ENCODE data around the gene PROX1. TPM values are rescaled to one million over a fixed set of nuclear protein-coding genes. Genes with fewer than 3 reads are reported as not detected.

PROX1 gene
- total and polyA plus RNA-seq, 2 of the 8 experiments (the other 6 are each of a cell fraction or from before 2014, with no cell fraction given): 0.30 to 2.0 TPM

- TF ChIP-seq, protein P1, sequence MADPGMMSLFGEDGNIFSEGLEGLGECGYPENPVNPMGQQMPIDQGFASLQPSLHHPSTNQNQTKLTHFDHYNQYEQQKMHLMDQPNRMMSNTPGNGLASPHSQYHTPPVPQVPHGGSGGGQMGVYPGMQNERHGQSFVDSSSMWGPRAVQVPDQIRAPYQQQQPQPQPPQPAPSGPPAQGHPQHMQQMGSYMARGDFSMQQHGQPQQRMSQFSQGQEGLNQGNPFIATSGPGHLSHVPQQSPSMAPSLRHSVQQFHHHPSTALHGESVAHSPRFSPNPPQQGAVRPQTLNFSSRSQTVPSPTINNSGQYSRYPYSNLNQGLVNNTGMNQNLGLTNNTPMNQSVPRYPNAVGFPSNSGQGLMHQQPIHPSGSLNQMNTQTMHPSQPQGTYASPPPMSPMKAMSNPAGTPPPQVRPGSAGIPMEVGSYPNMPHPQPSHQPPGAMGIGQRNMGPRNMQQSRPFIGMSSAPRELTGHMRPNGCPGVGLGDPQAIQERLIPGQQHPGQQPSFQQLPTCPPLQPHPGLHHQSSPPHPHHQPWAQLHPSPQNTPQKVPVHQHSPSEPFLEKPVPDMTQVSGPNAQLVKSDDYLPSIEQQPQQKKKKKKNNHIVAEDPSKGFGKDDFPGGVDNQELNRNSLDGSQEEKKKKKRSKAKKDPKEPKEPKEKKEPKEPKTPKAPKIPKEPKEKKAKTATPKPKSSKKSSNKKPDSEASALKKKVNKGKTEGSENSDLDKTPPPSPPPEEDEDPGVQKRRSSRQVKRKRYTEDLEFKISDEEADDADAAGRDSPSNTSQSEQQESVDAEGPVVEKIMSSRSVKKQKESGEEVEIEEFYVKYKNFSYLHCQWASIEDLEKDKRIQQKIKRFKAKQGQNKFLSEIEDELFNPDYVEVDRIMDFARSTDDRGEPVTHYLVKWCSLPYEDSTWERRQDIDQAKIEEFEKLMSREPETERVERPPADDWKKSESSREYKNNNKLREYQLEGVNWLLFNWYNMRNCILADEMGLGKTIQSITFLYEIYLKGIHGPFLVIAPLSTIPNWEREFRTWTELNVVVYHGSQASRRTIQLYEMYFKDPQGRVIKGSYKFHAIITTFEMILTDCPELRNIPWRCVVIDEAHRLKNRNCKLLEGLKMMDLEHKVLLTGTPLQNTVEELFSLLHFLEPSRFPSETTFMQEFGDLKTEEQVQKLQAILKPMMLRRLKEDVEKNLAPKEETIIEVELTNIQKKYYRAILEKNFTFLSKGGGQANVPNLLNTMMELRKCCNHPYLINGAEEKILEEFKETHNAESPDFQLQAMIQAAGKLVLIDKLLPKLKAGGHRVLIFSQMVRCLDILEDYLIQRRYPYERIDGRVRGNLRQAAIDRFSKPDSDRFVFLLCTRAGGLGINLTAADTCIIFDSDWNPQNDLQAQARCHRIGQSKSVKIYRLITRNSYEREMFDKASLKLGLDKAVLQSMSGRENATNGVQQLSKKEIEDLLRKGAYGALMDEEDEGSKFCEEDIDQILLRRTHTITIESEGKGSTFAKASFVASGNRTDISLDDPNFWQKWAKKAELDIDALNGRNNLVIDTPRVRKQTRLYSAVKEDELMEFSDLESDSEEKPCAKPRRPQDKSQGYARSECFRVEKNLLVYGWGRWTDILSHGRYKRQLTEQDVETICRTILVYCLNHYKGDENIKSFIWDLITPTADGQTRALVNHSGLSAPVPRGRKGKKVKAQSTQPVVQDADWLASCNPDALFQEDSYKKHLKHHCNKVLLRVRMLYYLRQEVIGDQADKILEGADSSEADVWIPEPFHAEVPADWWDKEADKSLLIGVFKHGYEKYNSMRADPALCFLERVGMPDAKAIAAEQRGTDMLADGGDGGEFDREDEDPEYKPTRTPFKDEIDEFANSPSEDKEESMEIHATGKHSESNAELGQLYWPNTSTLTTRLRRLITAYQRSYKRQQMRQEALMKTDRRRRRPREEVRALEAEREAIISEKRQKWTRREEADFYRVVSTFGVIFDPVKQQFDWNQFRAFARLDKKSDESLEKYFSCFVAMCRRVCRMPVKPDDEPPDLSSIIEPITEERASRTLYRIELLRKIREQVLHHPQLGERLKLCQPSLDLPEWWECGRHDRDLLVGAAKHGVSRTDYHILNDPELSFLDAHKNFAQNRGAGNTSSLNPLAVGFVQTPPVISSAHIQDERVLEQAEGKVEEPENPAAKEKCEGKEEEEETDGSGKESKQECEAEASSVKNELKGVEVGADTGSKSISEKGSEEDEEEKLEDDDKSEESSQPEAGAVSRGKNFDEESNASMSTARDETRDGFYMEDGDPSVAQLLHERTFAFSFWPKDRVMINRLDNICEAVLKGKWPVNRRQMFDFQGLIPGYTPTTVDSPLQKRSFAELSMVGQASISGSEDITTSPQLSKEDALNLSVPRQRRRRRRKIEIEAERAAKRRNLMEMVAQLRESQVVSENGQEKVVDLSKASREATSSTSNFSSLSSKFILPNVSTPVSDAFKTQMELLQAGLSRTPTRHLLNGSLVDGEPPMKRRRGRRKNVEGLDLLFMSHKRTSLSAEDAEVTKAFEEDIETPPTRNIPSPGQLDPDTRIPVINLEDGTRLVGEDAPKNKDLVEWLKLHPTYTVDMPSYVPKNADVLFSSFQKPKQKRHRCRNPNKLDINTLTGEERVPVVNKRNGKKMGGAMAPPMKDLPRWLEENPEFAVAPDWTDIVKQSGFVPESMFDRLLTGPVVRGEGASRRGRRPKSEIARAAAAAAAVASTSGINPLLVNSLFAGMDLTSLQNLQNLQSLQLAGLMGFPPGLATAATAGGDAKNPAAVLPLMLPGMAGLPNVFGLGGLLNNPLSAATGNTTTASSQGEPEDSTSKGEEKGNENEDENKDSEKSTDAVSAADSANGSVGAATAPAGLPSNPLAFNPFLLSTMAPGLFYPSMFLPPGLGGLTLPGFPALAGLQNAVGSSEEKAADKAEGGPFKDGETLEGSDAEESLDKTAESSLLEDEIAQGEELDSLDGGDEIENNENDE (IDR thresholded peaks at IDR 0.05; ENCODE audit: insufficient replicate concordance, low read length): no peak
- TF ChIP-seq CTBP2 (IDR thresholded peaks at IDR 0.05; ENCODE audit: borderline replicate concordance, insufficient read depth, insufficient read length, low read length): no peak
- TF ChIP-seq ASH2L (IDR thresholded peaks at IDR 0.05; ENCODE audit: low read length): peak; percentile 51
- no peak for TF ChIP-seq GTF2F1 (IDR thresholded peaks at IDR 0.05; ENCODE audit: borderline replicate concordance, low read depth, low read length)
- no peak for TF ChIP-seq RFX5 (IDR thresholded peaks at IDR 0.05; ENCODE audit: borderline replicate concordance, low read depth, low read length)
- TF ChIP-seq PHF8 (conservative IDR thresholded peaks at IDR 0.05; ENCODE audit: low read depth, low read length): peak; percentile 46; the same call in 1 of the 2 replicates
- no peak for TF ChIP-seq KDM1A (IDR thresholded peaks at IDR 0.05; ENCODE audit: borderline replicate concordance, low read length)
- TF ChIP-seq SIN3A (conservative IDR thresholded peaks at IDR 0.05 in 1 of 2, IDR thresholded peaks at IDR 0.05 in 1 of 2; ENCODE audit: low read depth in 1 of 2, low read length in 2 of 2): 0 out of 4 replicates have a peak, but pooled peaks of 1 of the 2 experiments have one; percentile 10
- no peak for TF ChIP-seq JUND (IDR thresholded peaks at IDR 0.05; ENCODE audit: low read length)
These were observed 1.5 kb downstream of the PROX1 start (continued) for GRCh38 chr1:213989002-213989855.
